Urinary bladder (tissue), 4 donors: ENCODE measurements around the gene HJV. TPM values are rescaled to one million over a fixed set of nuclear protein-coding genes. Genes with fewer than 3 reads are reported as not detected.

Experiments
- DNase-seq: peaks from one replicate; pipeline ENCODE4 v3.0.0-alpha.2; 2015; ENCODE audit errors: extremely low spot score
- H3K27ac ChIP-seq: one replicate; pipeline ENCODE4 v1.5.1; 2013; ENCODE audit warnings: low read depth, mild to moderate bottlenecking, moderate library complexity
- H3K36me3 ChIP-seq: one replicate; pipeline ENCODE4 v1.6.1; 2013; ENCODE audit warnings: mild to moderate bottlenecking, moderate library complexity; ENCODE audit not compliant: insufficient read depth
- H3K4me1 ChIP-seq: one replicate; pipeline ENCODE4 v1.6.1; 2013; ENCODE audit warnings: mild to moderate bottlenecking, moderate library complexity; ENCODE audit not compliant: insufficient read depth
- H3K4me3 ChIP-seq: one replicate; pipeline ENCODE4 v1.5.1; 2013; ENCODE audit warnings: low read depth, low read length
- WGBS: extraction: QIAGEN DNeasy Blood & Tissue Kit; methylation state at CpG from one replicate; pipeline ENCODE4 v1.1.7; 2013; 5-methylcytosine and 5-hydroxymethylcytosine counted together
- polyA plus RNA-seq: library from polyadenylated mRNA; stranded (reverse); fragments of 200-250 nt; gene quantifications from one replicate; pipeline ENCODE4 v1.2.3, GENCODE V29; 2013
- total RNA-seq: library from RNA; depleted of rRNA; stranded (reverse); fragments of >200 nt; gene quantifications from one replicate; pipeline ENCODE4 v1.2.3, GENCODE V29; 2014
- donor health status: healthy with polysubstance abuse.
- donor health status: healthy.

Gene HJV
- total and polyA plus RNA-seq, 2 donors, result 0.11 to 9.4 TPM

DNA sequence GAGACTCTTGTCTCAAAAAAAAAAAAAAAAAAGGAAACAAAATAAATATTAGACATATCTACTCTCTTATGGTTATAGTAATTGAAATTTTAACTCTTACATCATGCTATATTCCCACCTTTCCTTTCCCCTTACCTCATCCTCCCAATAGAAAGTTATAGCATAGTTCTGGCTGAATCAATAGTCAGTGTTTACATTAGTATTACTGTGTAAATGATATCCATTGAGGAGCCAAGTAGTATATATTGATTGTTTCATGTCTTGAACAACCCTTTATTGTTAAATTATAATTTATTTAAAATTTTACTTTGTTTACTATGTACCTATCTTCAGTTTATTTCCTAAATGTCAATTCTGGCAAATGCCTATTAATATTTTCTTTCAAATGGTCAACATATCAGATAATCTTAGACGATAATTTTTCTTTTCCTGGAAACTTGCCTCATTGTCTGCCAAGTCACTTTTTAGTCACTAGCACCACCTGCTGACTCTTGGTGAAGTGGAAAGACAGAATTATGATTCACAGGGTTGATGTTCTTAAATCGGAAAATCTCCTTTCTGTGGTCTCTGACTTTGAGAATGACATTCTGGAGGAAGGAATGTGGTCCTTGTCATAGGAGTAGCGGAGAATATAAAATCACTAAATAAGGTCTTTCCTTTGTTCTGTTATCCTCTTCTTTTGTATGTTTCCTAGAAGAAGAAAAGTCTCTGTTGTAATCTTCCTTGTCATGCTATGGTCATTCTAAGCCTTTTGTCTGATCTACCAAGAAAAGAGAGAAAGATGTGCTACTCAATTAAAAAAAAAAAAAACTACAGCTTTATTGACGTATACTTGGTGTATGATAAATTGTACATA lies 8.6 kb downstream of the HJV start:
- Histone ChIP-seq H3K27ac (no peak overlapping the region), H3K4me3 (no peak overlapping the region), H3K36me3 (no peaks in the 10 kb centered on the region), H3K4me1 (no peaks in the 10 kb centered on the region)
- no peak for DNase-seq
- 3% methylated on average over 4 of the region's 4 CpGs for WGBS

DNA sequence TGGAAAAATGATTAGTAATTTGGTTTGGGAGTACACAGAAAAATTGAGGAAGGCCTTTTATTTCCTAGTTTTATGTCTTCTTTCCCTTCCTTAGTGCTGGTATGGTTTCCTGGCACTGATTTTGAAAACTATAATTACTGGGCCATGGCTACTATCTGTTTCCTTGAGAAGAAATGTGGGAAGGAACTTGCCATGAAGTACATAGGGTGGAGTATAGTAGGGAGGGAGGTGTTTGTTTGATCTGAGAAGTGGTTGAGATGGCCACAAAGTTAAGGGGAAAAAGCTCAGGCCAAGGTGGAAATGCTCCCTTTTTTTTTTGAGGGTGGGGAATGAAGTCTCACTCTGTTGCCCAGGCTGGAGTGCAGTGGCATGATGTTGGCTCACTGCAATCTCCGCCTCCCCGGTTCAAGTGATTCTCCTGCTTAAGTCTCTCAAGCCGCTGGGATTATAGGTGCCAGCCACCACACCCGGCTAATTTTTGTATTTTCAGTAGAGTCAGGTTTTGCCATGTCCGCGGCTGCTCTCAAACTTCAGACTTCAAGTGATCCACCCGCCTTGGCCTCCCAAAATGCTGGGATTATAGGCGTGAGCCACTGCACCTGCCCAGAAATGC lies 11.3 kb downstream of the HJV start:
- H3K36me3 ChIP-seq, result no peaks in the 10 kb centered on the region
- no peak for DNase-seq
- H3K4me3 ChIP-seq, result no peak overlapping the region
- 88% methylated on average over 8 of the region's 8 CpGs for WGBS
- H3K27ac ChIP-seq, result no peak overlapping the region
- no peaks in the 10 kb centered on the region for H3K4me1 ChIP-seq

DNA sequence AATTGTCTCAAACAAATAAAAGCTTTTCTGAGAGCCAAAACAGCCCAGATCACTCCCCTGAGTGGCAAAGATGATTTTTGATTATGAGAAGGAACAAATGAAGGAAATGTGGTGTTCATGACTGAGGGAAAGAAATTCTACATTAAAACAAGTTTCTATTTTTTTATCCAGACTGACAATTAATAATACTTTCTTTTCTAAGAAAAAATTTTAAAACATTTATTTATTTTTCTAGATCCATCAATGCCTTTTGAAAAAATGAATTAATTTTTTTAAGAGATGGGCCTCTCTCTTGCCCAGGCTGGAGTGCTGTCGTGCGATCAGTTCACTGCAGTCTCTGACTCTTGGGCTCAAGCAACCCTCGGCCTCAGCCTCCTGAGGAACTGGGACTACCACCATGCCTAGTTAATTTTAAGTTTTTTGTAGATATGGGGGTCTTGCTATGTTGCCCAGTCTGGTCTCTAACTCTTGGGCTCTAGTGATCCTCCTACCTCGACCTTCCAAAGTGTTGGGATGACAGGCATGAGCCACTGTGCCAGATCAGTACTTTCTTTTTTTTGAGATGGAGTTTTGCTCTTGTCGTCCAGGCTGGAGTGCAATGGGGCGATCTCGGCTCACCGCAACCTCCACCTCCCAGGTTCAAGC lies 13.9 kb downstream of the HJV start:
- no peaks in the 10 kb centered on the region for H3K4me1 ChIP-seq
- no peak for DNase-seq
- H3K4me3 ChIP-seq, result no peak overlapping the region
- H3K36me3 ChIP-seq, result no peaks in the 10 kb centered on the region
- 88% methylated on average over 8 of the region's 8 CpGs for WGBS
- H3K27ac ChIP-seq, result no peak overlapping the region

DNA sequence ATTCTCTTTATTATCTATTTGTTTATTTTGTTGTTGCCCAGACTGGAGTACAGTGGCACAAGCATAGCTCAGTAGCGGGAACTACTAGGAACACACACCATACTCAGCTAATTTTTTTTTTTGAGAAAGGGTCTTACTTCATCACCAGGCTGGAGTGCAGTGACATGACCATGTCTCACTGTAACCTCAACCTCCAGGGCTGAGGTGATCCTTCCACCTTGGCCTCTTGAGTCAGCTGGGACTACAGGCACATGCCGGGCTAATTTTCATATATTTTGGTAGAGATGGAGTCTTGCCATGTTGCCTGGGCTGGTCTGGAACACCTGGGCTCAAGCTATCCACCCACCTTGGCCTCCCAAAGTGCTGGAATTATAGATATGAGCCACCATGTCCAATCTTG lies 19.8 kb downstream of the HJV start:
- WGBS, result 92% methylated on average over 2 of the region's 2 CpGs
- no peak overlapping the region for H3K4me3 ChIP-seq
- no peaks in the 10 kb centered on the region for H3K36me3 ChIP-seq
- H3K27ac ChIP-seq, result peak overlapping the region; percentile 16
- DNase-seq, result no peak
- peaks cover 5% of the 10 kb centered on the region for H3K4me1 ChIP-seq

DNA sequence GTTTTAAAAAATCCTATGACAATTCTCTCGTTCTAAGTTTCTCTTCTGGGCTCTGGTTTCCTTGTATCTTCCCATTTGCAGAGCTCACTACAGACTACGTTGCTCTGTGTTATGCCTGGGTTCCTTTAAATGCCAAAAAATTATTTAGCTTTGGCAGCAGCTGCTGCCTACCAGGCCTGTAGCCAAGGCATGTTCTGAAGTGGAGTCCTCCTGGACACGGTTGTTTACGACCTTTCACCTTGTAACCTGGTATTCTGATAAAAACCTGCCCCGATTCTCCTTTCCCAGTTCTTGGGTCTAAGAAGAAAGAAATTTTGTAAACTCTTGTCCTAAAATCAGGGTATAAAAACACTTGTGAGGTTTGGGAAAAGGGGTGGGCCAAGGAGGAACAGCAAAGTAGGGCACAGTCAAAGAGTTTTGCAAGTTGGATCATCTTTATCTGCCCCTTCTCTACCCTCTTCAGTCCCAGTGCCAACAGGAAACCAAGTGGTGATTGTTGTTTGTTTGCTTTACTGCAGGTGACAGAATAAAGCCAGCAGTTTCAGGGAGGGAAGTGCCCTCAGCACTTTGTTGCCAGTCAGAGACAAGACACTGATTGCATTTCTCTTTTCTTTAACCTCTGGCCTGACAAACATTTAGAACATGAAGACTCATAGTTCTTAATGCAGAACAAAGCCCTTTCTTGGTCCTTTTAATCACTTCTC lies 22.1 kb downstream of the HJV start:
- DNase-seq, result no peak
- WGBS, result 14% methylated on average over 5 of the region's 5 CpGs
- Histone ChIP-seq H3K27ac (peak overlapping the region; percentile 76), H3K36me3 (peaks cover 6% of the 10 kb centered on the region), H3K4me1 (peaks cover 5% of the 10 kb centered on the region), H3K4me3 (peak overlapping the region; percentile 3)

DNA sequence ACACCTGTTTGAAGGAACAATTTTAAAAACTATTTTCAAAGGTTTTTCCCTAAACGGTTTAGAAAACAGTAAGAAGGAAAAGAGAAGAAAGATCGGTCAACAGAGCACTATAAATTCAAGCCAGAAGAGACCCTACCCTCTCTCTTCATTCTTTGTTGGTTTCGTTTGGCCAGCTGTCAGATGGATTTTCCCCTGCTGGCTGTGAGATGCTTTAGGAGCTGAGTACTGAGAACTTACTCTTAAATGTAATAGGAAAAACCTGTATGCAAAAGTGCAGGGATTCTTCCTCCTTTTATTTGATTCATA lies 23.9 kb downstream of the HJV start:
- H3K4me1 ChIP-seq, result peaks cover 5% of the 10 kb centered on the region
- H3K36me3 ChIP-seq, result peaks cover 14% of the 10 kb centered on the region
- H3K4me3 ChIP-seq, result peak overlapping the region; percentile 63
- H3K27ac ChIP-seq, result peak overlapping the region; percentile 90
- DNase-seq, result no peak
- WGBS, result 8% methylated on average over 3 of the region's 3 CpGs

DNA sequence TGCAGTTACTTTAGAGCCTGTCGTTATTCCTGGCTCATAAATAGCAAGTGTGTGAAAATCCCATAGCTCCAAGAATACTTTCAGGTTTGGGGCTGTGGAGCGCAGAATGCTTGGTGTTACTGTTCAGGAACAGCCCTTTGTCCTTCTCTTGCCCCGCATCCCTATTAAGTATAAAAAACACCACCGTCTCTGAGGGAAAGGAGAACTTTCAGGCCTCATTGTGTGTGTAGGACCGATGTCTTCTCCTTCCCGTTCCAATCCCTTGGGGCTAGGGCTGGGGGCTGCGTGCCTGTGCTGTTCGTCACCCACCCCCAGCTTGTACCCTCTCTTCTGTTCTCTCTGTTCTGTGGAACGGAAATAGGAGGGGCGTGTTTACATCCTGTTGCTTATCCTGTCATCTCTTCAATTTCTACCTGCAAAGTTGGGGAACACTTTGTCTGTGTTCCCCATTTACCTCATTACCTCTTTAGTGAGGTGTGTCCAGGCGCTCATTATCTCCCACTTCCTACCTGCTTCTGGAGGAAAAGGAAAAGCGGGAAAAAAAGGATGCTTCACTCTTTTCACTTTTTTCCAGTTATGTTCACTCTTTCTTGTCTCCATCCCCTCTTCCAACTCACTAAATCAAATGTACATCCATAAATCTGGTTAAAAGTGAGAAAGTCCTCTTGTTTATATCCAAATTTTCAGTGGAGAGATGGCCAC lies 24.4 kb downstream of the HJV start:
- Histone ChIP-seq H3K36me3 (peaks cover 14% of the 10 kb centered on the region), H3K27ac (peak overlapping the region; percentile 90), H3K4me1 (peaks cover 5% of the 10 kb centered on the region), H3K4me3 (peak overlapping the region; percentile 63)
- WGBS, result 11% methylated on average over 12 of the region's 12 CpGs
- no peak for DNase-seq

DNA sequence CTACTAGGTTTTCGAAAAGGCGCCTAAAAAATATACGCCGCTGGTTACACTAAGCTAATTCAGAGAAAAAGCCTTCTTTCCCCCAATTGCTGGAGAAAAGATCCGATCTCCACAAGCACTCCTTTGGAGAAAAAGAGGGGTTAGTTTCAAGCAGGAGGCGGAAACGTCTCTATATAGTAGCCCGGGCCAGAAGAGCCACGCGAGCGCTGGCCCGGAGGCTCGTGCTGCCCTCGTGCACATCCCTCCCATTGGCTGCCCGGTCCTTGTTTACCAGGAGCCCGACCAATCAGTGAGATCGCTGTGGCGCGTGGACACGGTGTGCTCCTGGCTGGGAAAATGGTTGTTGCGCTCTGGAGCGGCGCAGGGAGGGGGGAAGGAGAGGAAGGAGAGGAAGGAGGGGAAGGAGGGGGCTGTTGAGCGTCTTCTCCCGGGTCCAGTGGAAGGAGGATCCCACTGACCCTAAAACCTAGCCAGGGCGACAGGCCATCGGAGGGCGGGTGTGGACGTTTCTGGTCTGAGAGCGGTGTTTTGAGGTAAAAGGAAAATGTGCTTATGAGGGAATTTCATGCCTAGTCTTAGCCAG lies 25.0 kb downstream of the HJV start, which contains the start of gene TXNIP:
TXNIP (minus strand) TSS at position 147 of the 583 bp plus-strand sequence. CDS start 313 bp downstream, outside the sequence.
- peak; percentile 95 for DNase-seq
- Histone ChIP-seq H3K27ac (peak within 1 kb of the TSS; percentile 91), H3K36me3 (peaks cover 14% of the 10 kb centered on the region), H3K4me1 (peaks cover 3% of the 10 kb centered on the region), H3K4me3 (peak within 1 kb of the TSS; percentile 82)
- WGBS, result under 1% methylated on average over 30 of the region's 30 CpGs

DNA sequence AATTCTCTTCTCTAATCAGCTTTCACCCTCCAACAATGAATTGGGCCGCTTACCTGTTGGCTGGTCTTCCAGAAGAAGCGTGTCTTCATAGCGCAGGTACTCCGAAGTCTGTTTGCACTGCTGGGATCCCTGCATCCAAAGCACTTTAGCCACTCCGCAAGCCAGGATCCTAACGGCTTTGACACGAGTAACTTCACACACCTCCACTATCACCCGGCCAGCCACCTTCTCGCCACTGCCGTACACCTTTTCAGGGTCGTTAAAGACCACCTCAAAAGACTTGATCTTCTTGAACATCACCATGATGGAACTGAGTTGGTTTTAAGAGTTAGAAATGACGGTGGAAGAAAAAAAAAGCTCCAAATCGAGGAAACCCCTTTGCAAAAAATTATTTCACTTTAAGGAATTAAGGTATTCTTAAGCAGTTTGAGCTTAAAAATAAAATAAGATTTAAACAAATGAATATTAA lies 25.5 kb downstream of the HJV start:
- Histone ChIP-seq H3K4me1 (peaks cover 2% of the 10 kb centered on the region), H3K27ac (peak overlapping the region; percentile 91), H3K36me3 (peaks cover 14% of the 10 kb centered on the region), H3K4me3 (peak overlapping the region; percentile 82)
- under 1% methylated on average over 13 of the region's 13 CpGs for WGBS
- no peak for DNase-seq

DNA sequence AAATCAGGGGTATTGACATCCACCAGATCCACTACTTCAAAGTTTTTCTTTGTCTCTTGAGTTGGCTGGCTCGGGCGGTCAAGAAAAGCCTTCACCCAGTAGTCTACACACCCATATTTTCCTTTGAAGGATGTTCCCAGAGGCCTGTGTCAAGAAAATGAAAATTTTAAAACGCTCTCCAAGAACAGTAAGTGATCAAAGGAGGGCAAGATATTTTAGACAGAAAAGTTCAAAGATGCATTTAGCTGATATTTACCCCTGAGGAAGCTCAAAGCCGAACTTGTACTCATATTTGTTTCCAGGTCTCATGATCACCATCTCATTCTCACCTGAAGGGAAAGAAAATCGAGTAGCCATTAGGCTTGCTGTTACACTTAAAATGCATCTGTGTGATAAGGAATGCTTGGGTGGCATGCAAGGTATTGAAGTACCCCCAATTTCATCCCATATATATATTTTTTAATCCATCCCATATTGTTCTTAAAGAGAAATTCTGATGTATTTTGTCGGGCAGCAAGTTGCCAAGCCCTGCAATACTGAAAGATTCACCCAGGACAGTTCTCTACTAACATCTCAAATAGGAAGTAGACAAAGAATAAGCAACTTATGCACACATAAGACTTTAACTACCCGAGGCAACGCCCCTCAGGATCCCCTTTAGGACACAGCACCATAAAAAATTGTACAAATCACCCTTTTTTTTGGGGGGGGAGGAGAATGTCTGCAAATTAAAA lies 26.2 kb downstream of the HJV start:
- no peak for DNase-seq

DNA sequence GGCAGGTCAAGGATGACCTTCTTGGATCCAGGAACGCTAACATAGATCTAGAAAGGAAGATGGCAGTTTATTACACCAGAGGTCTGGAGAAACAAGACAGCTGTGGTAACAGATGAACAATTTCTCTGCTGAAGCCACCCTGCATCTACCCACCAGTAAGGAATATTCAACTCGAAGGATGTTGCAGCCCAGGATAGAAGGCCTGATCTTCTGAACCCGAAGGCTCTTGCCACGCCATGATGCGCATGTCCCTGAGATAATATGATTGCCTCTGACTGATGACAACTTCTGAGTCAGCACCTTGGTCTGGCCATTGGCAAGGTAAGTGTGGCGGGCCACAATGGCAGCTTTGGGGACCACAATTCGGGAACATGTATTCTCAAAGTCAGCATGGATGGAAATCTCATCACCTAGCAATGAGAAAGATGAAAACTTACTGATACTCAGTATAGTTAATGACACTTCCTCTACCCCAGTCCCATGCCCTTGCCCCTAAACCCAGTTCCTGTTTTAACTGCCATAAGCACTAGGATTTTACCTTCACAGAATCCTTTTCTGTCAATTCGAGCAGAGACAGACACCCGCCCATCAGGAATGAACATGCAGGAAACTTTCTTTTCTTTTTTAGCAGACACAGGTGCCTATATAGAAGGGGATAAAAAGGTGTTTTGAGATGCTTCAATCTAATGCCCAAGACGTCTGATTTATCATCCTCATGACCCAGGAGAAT lies 27.0 kb downstream of the HJV start:
- peak overlapping the region; percentile 91 for H3K27ac ChIP-seq
- H3K4me1 ChIP-seq, result no peaks in the 10 kb centered on the region
- H3K4me3 ChIP-seq, result peak overlapping the region; percentile 82
- 18% methylated on average over 10 of the region's 10 CpGs for WGBS
- H3K36me3 ChIP-seq, result peaks cover 14% of the 10 kb centered on the region
- no peak for DNase-seq

More for the DNA sequence above, 26.2 kb downstream of the HJV start:
- WGBS, result under 1% methylated on average over 8 of the region's 8 CpGs
- H3K36me3 ChIP-seq, result peaks cover 14% of the 10 kb centered on the region
- H3K4me3 ChIP-seq, result peak overlapping the region; percentile 82
- peaks cover 2% of the 10 kb centered on the region for H3K4me1 ChIP-seq
- peak overlapping the region; percentile 91 for H3K27ac ChIP-seq
